Measurements from ENCODE around the gene FAM200C. TPM values are rescaled to one million over a fixed set of nuclear protein-coding genes. Genes with fewer than 3 reads are reported as not detected.

The FAM200C gene
- total and polyA plus RNA-seq, 5 donors from 2014 or later = 0.17 to 0.37 (median 0.35) TPM; not detected in 1

- Mint-ChIP-seq H3K27me3 (peaks cover 5% of the 10 kb centered on the region), H3K27ac (peak overlapping the region; percentile 98 to 100 (median 99)), H3K36me3 (peaks cover 11% of the 10 kb centered on the region), H3K4me3 (peak overlapping the region; percentile 96 to 99 (median 97)), H3K9me3 (no peaks in the 10 kb centered on the region), H3K4me1 (peaks cover 51 to 95% (median 77%) of the 10 kb centered on the region in 4 donors)
- Histone ChIP-seq H3K27me3 (ENCODE audit: control insufficient read depth, insufficient read depth, low read length) (no peaks in the 10 kb centered on the region), H3K4me3 (ENCODE audit: low read depth, low read length) (peak overlapping the region; percentile 90), H3K36me3 (ENCODE audit: control insufficient read depth, insufficient read depth, low read length) (peaks cover 6% of the 10 kb centered on the region), H3K4me1 (ENCODE audit: control insufficient read depth, insufficient read depth, low read length, poor library complexity, severe bottlenecking) (peaks cover 66% of the 10 kb centered on the region), H3K9me3 (ENCODE audit: control insufficient read depth in 2 of 2, low read length in 2 of 2) (no peaks in the 10 kb centered on the region), H3K27ac (ENCODE audit: insufficient read depth, low read length, poor library complexity, severe bottlenecking) (peak overlapping the region; percentile 90)
- DNase-seq (peak in 1 of 3 donors; percentile 37), ATAC-seq (ENCODE audit: low read depth in 2 of 2) (no peak)
Observed at GRCh38 chr5:160419458-160420330, 19.8 kb upstream of the FAM200C start.

GRCh38 chr5:160418561-160419457 lies 19.0 kb upstream of the FAM200C start, which contains the start of gene SLU7:
SLU7 (minus strand) TSS chr5:160419081; CDS start chr5:160415294, 3,787 bp downstream.
- H3K27ac Mint-ChIP-seq = peak within 1 kb of the TSS; percentile 98 to 100 (median 99)
- H3K9me3 ChIP-seq (ENCODE audit: control insufficient read depth in 2 of 2, low read length in 2 of 2) = no peaks in the 10 kb centered on the region
- H3K36me3 ChIP-seq (ENCODE audit: control insufficient read depth, insufficient read depth, low read length) = peaks cover 15% of the 10 kb centered on the region
- peaks cover 42 to 86% (median 68%) of the 10 kb centered on the region in 4 donors for H3K4me1 Mint-ChIP-seq
- peaks cover 5% of the 10 kb centered on the region for H3K27me3 Mint-ChIP-seq
- peak within 1 kb of the TSS; percentile 90 for H3K4me3 ChIP-seq (ENCODE audit: low read depth, low read length)
- H3K9me3 Mint-ChIP-seq = no peaks in the 10 kb centered on the region
- ATAC-seq (ENCODE audit: low read depth in 2 of 2) = peak; percentile 74 to 77
- peak within 1 kb of the TSS; percentile 96 to 99 (median 97) for H3K4me3 Mint-ChIP-seq
- DNase-seq = peak; percentile 86 to 96 (median 91)
- peaks cover 57% of the 10 kb centered on the region for H3K4me1 ChIP-seq (ENCODE audit: control insufficient read depth, insufficient read depth, low read length, poor library complexity, severe bottlenecking)
- no peaks in the 10 kb centered on the region for H3K27me3 ChIP-seq (ENCODE audit: control insufficient read depth, insufficient read depth, low read length)
- H3K36me3 Mint-ChIP-seq = peaks cover 13% of the 10 kb centered on the region
- peak within 1 kb of the TSS; percentile 90 for H3K27ac ChIP-seq (ENCODE audit: insufficient read depth, low read length, poor library complexity, severe bottlenecking)

GRCh38 chr5:160398806-160399205 lies 1.0 kb downstream of the FAM200C start:
- Histone ChIP-seq H3K4me3 (ENCODE audit: low read depth, low read length) (no peak overlapping the region), H3K9me3 (ENCODE audit: control insufficient read depth in 2 of 2, low read length in 2 of 2) (no peaks in the 10 kb centered on the region), H3K36me3 (ENCODE audit: control insufficient read depth, insufficient read depth, low read length) (peaks cover 23% of the 10 kb centered on the region), H3K27ac (ENCODE audit: insufficient read depth, low read length, poor library complexity, severe bottlenecking) (no peak overlapping the region), H3K27me3 (ENCODE audit: control insufficient read depth, insufficient read depth, low read length) (no peaks in the 10 kb centered on the region), H3K4me1 (ENCODE audit: control insufficient read depth, insufficient read depth, low read length, poor library complexity, severe bottlenecking) (peaks cover 11% of the 10 kb centered on the region)
- DNase-seq (no peak), ATAC-seq (ENCODE audit: low read depth in 2 of 2) (no peak)
- H3K36me3 Mint-ChIP-seq = peaks cover 8% of the 10 kb centered on the region
- H3K4me1 Mint-ChIP-seq = peaks cover 8 to 17% (median 13%) of the 10 kb centered on the region in 4 donors
- H3K4me3 Mint-ChIP-seq = peak overlapping the region; percentile 91 to 96 (median 92)
- no peaks in the 10 kb centered on the region for H3K9me3 Mint-ChIP-seq
- H3K27ac Mint-ChIP-seq = peak overlapping the region in 1 of 3 donors; percentile 41
- H3K27me3 Mint-ChIP-seq = no peaks in the 10 kb centered on the region

GRCh38 chr5:160397492-160397891 lies 2.4 kb downstream of the FAM200C start:
- no peak overlapping the region for H3K27ac ChIP-seq (ENCODE audit: insufficient read depth, low read length, poor library complexity, severe bottlenecking)
- H3K36me3 Mint-ChIP-seq = no peaks in the 10 kb centered on the region
- no peak for DNase-seq
- no peaks in the 10 kb centered on the region for H3K9me3 Mint-ChIP-seq
- H3K4me1 ChIP-seq (ENCODE audit: control insufficient read depth, insufficient read depth, low read length, poor library complexity, severe bottlenecking) = peaks cover 11% of the 10 kb centered on the region
- H3K27ac Mint-ChIP-seq = peak overlapping the region in 1 of 3 donors; percentile 23
- H3K27me3 Mint-ChIP-seq = no peaks in the 10 kb centered on the region
- no peaks in the 10 kb centered on the region for H3K27me3 ChIP-seq (ENCODE audit: control insufficient read depth, insufficient read depth, low read length)
- H3K36me3 ChIP-seq (ENCODE audit: control insufficient read depth, insufficient read depth, low read length) = peaks cover 12% of the 10 kb centered on the region
- no peak overlapping the region for H3K4me3 ChIP-seq (ENCODE audit: low read depth, low read length)
- no peak for ATAC-seq (ENCODE audit: low read depth in 2 of 2)
- peaks cover 8 to 17% (median 13%) of the 10 kb centered on the region in 4 donors for H3K4me1 Mint-ChIP-seq
- H3K4me3 Mint-ChIP-seq = peak overlapping the region in 1 of 4 donors; percentile 21
- H3K9me3 ChIP-seq (ENCODE audit: control insufficient read depth in 2 of 2, low read length in 2 of 2) = no peaks in the 10 kb centered on the region

GRCh38 chr5:160395111-160395510 lies 4.7 kb downstream of the FAM200C start:
- Mint-ChIP-seq H3K36me3 (no peaks in the 10 kb centered on the region), H3K27ac (no peak overlapping the region), H3K4me3 (no peak overlapping the region), H3K9me3 (no peaks in the 10 kb centered on the region), H3K27me3 (peaks cover 4% of the 10 kb centered on the region), H3K4me1 (peaks cover 8 to 15% (median 10%) of the 10 kb centered on the region in 4 donors)
- no peaks in the 10 kb centered on the region for H3K36me3 ChIP-seq (ENCODE audit: control insufficient read depth, insufficient read depth, low read length)
- H3K9me3 ChIP-seq (ENCODE audit: control insufficient read depth in 2 of 2, low read length in 2 of 2) = no peaks in the 10 kb centered on the region
- no peaks in the 10 kb centered on the region for H3K27me3 ChIP-seq (ENCODE audit: control insufficient read depth, insufficient read depth, low read length)
- H3K27ac ChIP-seq (ENCODE audit: insufficient read depth, low read length, poor library complexity, severe bottlenecking) = no peak overlapping the region
- peaks cover 7% of the 10 kb centered on the region for H3K4me1 ChIP-seq (ENCODE audit: control insufficient read depth, insufficient read depth, low read length, poor library complexity, severe bottlenecking)
- ATAC-seq (ENCODE audit: low read depth in 2 of 2) (no peak), DNase-seq (no peak)
- H3K4me3 ChIP-seq (ENCODE audit: low read depth, low read length) = no peak overlapping the region

GRCh38 chr5:160390787-160391696 lies 8.8 kb downstream of the FAM200C start:
- Histone ChIP-seq H3K4me1 (ENCODE audit: control insufficient read depth, insufficient read depth, low read length, poor library complexity, severe bottlenecking) (no peaks in the 10 kb centered on the region), H3K36me3 (ENCODE audit: control insufficient read depth, insufficient read depth, low read length) (no peaks in the 10 kb centered on the region), H3K27ac (ENCODE audit: insufficient read depth, low read length, poor library complexity, severe bottlenecking) (no peak overlapping the region), H3K9me3 (ENCODE audit: control insufficient read depth in 2 of 2, low read length in 2 of 2) (peaks cover 11 to 12% of the 10 kb centered on the region in 2 experiments), H3K27me3 (ENCODE audit: control insufficient read depth, insufficient read depth, low read length) (no peaks in the 10 kb centered on the region), H3K4me3 (ENCODE audit: low read depth, low read length) (no peak overlapping the region)
- Mint-ChIP-seq H3K36me3 (no peaks in the 10 kb centered on the region), H3K4me1 (no peaks in the 10 kb centered on the region), H3K9me3 (peaks cover 0 to 14% (median 5%) of the 10 kb centered on the region in 7 donors), H3K27me3 (peaks cover 4% of the 10 kb centered on the region), H3K27ac (no peak overlapping the region), H3K4me3 (peak overlapping the region in 1 of 4 donors; percentile 74)
- no peak for ATAC-seq (ENCODE audit: low read depth in 2 of 2)
- DNase-seq = peak in 2 of 3 donors; percentile 22 to 34

Data from CD4-positive, CD25-positive, alpha-beta regulatory T cell (primary cell).